K562 (cell line): ENCODE measurements around the gene ITPKA.

Experiments
- BHLHE40 ChIP-seq: IDR thresholded peaks from 2 replicates; pipeline ENCODE4 v1.6.1; 2011; ENCODE audit warnings: low read length, improper control_type of control experiment
- CTCF ChIP-seq, 3 experiments: IDR thresholded peaks in 2 of 3; conservative IDR thresholded peaks in 1 of 3; 2 replicates each; pipeline ENCODE4 v1.5.1; 2011 to 2012; ENCODE audit warnings: low read length in 3 of 3, mild to moderate bottlenecking in 3 of 3, control low read depth in 2 of 3, improper control_type of control experiment in 1 of 3, inconsistent platforms in 1 of 3, low read depth in 1 of 3, mixed read lengths in 1 of 3, moderate library complexity in 1 of 3; ENCODE audit not compliant: insufficient read depth in 2 of 3
- ELF4 ChIP-seq: fragments of 450-650 bp; formaldehyde crosslinking; IDR thresholded peaks from 2 replicates; pipeline ENCODE4 v1.4.0; 2022; ENCODE audit warnings: missing genetic modification characterization
- JUND ChIP-seq, 2 experiments: IDR thresholded peaks; 2 replicates in 1 of 2; 3 replicates in 1 of 2; pipeline ENCODE4 v1.6.1; 2011; ENCODE audit warnings: borderline replicate concordance in 2 of 2, low read depth in 2 of 2, low read length in 2 of 2, improper control_type of control experiment in 1 of 2, missing biosample characterization in 1 of 2, missing genetic modification characterization in 1 of 2, missing genetic modification reagents in 1 of 2
- POLR2AphosphoS5 ChIP-seq: IDR thresholded peaks from 2 replicates; pipeline ENCODE4 v1.6.1; 2011; ENCODE audit warnings: mild to moderate bottlenecking, low read depth, low read length, moderate library complexity; ENCODE audit not compliant: control insufficient read depth, insufficient read depth
- RCOR1 ChIP-seq, 2 experiments: IDR thresholded peaks; 2 replicates each; pipeline ENCODE4 v1.6.1; 2012; ENCODE audit warnings: low read depth in 2 of 2, low read length in 2 of 2, borderline replicate concordance in 1 of 2, improper control_type of control experiment in 1 of 2
- THRA ChIP-seq: fragments of 450-650 bp; IDR thresholded peaks from 2 replicates; pipeline ENCODE4 v1.6.1; 2017; ENCODE audit warnings: mild to moderate bottlenecking, moderate library complexity
- ZNF79 ChIP-seq: fragments of 250-450 bp; sonication (Bioruptor Pico); IDR thresholded peaks from 2 replicates; pipeline ENCODE4 v1.4.0; 2020; ENCODE audit warnings: low read depth, mild to moderate bottlenecking, moderate library complexity
- TF ChIP-seq, protein P1 (sequence below): fragments of 250-450 bp; sonication (Bioruptor Pico); IDR thresholded peaks from 2 replicates; pipeline ENCODE4 v1.5.0; 2020; ENCODE audit warnings: mild to moderate bottlenecking, borderline replicate concordance

GRCh38 chr15:41494922-41495735 is 1.5 kb downstream of the ITPKA start:
- TF ChIP-seq, protein P1, sequence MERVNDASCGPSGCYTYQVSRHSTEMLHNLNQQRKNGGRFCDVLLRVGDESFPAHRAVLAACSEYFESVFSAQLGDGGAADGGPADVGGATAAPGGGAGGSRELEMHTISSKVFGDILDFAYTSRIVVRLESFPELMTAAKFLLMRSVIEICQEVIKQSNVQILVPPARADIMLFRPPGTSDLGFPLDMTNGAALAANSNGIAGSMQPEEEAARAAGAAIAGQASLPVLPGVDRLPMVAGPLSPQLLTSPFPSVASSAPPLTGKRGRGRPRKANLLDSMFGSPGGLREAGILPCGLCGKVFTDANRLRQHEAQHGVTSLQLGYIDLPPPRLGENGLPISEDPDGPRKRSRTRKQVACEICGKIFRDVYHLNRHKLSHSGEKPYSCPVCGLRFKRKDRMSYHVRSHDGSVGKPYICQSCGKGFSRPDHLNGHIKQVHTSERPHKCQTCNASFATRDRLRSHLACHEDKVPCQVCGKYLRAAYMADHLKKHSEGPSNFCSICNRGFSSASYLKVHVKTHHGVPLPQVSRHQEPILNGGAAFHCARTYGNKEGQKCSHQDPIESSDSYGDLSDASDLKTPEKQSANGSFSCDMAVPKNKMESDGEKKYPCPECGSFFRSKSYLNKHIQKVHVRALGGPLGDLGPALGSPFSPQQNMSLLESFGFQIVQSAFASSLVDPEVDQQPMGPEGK (CRISPR knock-in tag) = no peak
- TF ChIP-seq CTCF (IDR thresholded peaks at IDR 0.05 in 2 of 3, conservative IDR thresholded peaks at IDR 0.05 in 1 of 3; ENCODE audit: insufficient read depth in 2 of 3, low read depth in 1 of 3, low read length in 3 of 3) = no peak
- TF ChIP-seq ZNF79 = no peak
- TF ChIP-seq POLR2AphosphoS5 = no peak
- no peak for TF ChIP-seq ELF4 (CRISPR knock-in tag)
- no peak for TF ChIP-seq RCOR1 (IDR thresholded peaks at IDR 0.05; ENCODE audit: borderline replicate concordance in 1 of 2, low read depth in 2 of 2, low read length in 2 of 2)
- TF ChIP-seq JUND (IDR thresholded peaks at IDR 0.05; ENCODE audit: borderline replicate concordance, low read depth, low read length) = no peak
- no peak for TF ChIP-seq JUND (tag; IDR thresholded peaks at IDR 0.05; ENCODE audit: borderline replicate concordance, low read depth, low read length)
- no peak for TF ChIP-seq THRA
- no peak for TF ChIP-seq BHLHE40
